ENCODE results near the gene GGT1.
"Not testable (repeated sequence)": the region's sequence is repeated elsewhere in the genome, so short reads cannot be mapped to it uniquely, and the experiment has no call there.

Gene GGT1

GRCh38 chr22:24584166-24584790 is 18.7 kb upstream of the GGT1 start:
- no peak for DNase-seq

- no peak for DNase-seq
Observed at GRCh38 chr22:24584871-24585411, 18.1 kb upstream of the GGT1 start.

GRCh38 chr22:24585461-24585860 is 17.5 kb upstream of the GGT1 start:
- DNase-seq = no peak

GRCh38 chr22:24585927-24586546 is 17.0 kb upstream of the GGT1 start:
- no peak for DNase-seq

- DNase-seq = no peak
Observed at GRCh38 chr22:24587251-24587650, 15.7 kb upstream of the GGT1 start.

GRCh38 chr22:24587948-24588347 is 15.0 kb upstream of the GGT1 start:
- DNase-seq = no peak

GRCh38 chr22:24588381-24588756 is 14.6 kb upstream of the GGT1 start:
- no peak for DNase-seq

- DNase-seq = no peak
Observed at GRCh38 chr22:24588757-24589481, 14.1 kb upstream of the GGT1 start.

GRCh38 chr22:24589518-24590030 is 13.4 kb upstream of the GGT1 start:
- DNase-seq = no peak

GRCh38 chr22:24590596-24591173 is 12.3 kb upstream of the GGT1 start:
- DNase-seq = no peak

GRCh38 chr22:24591286-24591830 is 11.6 kb upstream of the GGT1 start:
- DNase-seq = no peak

- no peak for DNase-seq
Observed at GRCh38 chr22:24592058-24592850, 10.7 kb upstream of the GGT1 start.

- peak; percentile 69 for DNase-seq
Observed at GRCh38 chr22:24592851-24593558, 10.0 kb upstream of the GGT1 start, which contains the start of gene LRRC75B. TSS of gene LRRC75B (minus strand) at chr22:24593073. CDS start at chr22:24593039, 34 bp downstream.

GRCh38 chr22:24593559-24593835 is 9.5 kb upstream of the GGT1 start:
- not testable (repeated sequence) for DNase-seq

- no peak for DNase-seq
Observed at GRCh38 chr22:24593836-24594568, 9.0 kb upstream of the GGT1 start.

- no peak for DNase-seq
Observed at GRCh38 chr22:24594569-24595120, 8.3 kb upstream of the GGT1 start.

GRCh38 chr22:24595228-24595627 is 7.8 kb upstream of the GGT1 start:
- DNase-seq = no peak

- DNase-seq = no peak
Observed at GRCh38 chr22:24595863-24596262, 7.1 kb upstream of the GGT1 start.

- DNase-seq = not testable (repeated sequence)
Observed at GRCh38 chr22:24597076-24597475, 5.9 kb upstream of the GGT1 start.

- no peak for DNase-seq
Observed at GRCh38 chr22:24599514-24599913, 3.5 kb upstream of the GGT1 start.
